ENCODE data around the gene SYT15.

The SYT15 gene

GRCh38 chr10:46545861-46546590 is 32.9 kb upstream of the SYT15 start:
- no peak for DNase-seq

GRCh38 chr10:46546591-46547540 is 32.1 kb upstream of the SYT15 start:
- no peak for DNase-seq

GRCh38 chr10:46547541-46548497 is 31.1 kb upstream of the SYT15 start:
- no peak for DNase-seq

GRCh38 chr10:46548498-46549090 is 30.3 kb upstream of the SYT15 start:
- no peak for DNase-seq

- DNase-seq: no peak
Observed at GRCh38 chr10:46549171-46550075, 29.5 kb upstream of the SYT15 start.

DNA sequence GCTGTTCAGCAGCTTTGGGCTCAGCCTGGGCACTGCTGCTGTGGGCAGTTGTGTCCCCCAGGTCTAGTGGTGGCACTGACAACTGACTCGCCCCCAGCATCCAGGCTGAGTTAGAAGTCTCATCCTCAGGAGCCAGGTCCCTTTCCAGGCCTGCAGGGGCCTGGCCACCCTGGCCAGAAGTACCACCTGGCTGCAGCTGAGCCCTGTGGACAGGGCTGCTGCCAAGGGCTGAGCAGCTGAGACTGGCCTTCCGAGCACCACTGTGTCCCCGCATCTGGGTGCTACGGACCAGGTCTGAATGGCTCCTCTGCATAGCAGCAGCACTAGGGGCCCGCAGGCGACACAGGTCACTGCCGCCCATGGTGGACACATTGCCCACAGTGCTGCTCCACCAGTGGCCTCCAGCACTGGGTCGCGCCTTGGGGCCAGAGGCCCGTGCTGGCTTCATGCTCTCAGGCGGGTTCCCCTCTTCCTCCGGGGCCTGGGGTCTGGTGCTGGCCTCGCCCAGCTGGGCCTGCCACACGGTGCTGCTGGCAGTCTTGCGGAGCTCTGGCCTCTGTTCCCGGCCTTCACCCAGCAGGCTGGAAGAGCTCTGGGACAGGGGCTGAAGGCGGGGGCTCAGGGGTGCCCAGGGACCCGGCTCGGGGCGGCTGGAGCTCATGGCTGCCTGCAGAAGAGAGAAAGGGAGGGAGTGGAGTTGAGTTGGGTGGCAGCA is 28.7 kb upstream of the SYT15 start:
- DNase-seq: no peak

- no peak for DNase-seq
Observed at GRCh38 chr10:46550795-46551700, 27.9 kb upstream of the SYT15 start.

DNA sequence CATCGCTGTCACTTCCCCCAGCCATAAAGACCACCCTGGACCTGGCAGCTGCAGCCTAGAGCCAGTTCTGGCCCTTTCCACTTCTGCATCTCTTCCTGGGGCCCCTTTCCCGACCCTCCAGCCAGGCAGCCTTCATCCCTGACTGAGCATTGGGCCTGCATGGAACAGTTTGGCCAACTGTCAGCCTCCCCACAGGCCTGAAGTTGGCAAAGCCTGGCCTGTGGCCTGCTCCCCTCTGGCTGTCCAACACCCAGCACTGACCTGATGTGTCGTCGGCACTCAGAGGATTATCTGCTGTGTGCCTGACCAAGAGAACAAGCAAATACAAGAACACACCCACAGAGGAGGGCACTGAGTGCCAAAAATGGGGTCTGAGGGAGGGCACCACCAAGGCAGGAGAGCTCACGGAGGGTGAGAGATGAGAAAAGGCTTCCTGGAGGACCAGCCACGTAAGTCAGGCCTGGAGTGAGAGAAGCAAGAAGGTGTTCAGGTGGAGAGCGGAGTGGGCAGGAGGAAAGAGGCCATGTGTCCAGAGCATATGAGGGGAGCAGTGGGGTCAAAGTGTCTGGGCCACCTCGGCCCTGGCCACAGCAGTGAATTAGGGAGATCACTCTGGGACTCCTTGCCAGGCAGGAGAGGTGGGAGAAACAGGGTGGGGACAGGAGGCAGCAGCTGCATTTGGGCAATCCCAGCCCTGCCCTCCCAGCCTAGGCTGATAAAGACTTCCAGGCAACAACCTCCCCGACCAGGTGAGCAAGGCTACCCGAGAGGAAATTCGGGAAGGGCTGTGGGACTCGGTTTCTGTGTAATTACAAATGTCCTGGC is 27.0 kb upstream of the SYT15 start:
- no peak for DNase-seq

DNA sequence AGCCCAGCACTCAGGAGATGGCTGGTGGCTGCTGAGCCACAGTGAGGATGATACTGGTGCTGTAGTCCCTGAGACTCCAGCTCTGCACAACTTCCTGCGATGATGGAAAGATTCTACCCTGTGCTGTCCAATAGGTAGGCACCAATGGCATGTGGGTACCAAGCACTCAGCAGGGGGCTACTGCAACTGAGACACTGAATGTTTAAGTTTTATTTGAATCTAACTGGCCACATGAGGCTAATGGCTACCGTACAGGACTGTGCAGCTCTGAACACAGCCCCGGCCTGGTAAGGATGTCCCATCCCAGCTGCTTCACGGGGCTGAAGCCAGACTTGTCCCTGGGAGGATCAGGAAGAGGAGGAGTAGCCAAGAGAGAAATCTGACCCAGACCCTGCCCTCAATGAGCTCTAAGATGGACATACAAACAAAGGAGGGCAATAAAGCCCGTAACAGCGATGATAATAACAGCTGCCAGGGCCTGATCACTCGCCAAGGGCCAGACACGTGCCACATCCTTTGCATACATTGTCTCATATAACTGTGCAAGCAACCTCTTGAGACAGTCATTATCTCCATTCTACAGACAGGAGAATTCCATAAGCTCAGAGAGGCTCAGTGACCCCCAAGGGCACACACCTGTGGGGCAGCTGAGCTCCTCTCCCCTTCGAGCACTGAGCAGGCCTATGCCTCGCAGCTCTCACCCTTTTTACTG is 26.2 kb upstream of the SYT15 start:
- DNase-seq: no peak

DNA sequence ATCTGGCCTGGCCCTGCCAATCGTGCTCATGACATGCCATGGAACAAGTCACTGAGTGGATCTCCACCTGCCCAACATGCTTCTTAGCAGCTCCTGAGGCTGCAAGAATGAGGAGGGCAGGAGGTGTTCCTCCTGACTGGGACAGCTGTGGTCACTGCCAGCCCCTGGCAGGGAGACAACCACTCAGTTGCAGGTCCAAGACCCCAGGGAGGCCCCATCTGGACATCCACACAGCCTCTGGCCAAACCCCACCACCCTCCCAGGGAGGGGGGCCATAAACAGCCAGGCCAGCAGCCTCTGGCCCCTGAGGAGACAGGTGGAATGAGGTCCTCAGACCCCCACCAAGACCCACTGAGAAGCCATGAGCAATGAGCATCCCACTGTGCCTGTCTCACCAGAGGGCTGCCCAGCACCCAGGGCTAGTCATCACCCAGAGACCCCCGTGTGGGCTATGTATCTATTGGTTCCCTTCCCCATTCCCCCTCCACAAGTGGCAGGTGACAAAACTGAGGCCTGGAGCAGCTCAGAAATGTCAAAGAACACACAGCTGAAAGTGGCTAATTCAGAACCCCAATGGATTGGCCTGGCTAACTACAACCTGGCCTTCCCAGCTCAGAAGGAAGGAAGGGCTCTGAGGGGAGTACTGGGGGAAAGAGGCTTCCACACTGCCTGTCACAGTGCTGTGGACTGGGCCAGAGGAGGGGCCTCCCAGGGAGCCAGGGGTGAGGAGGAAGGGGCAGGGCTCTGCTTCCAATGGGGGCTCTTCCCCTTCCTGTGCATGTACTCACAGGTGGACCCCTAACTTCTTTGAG is 25.5 kb upstream of the SYT15 start:
- DNase-seq: no peak

- no peak for DNase-seq
Observed at GRCh38 chr10:46554166-46554781, 24.7 kb upstream of the SYT15 start.

GRCh38 chr10:46555366-46555712 is 23.6 kb upstream of the SYT15 start:
- no peak for DNase-seq

DNA sequence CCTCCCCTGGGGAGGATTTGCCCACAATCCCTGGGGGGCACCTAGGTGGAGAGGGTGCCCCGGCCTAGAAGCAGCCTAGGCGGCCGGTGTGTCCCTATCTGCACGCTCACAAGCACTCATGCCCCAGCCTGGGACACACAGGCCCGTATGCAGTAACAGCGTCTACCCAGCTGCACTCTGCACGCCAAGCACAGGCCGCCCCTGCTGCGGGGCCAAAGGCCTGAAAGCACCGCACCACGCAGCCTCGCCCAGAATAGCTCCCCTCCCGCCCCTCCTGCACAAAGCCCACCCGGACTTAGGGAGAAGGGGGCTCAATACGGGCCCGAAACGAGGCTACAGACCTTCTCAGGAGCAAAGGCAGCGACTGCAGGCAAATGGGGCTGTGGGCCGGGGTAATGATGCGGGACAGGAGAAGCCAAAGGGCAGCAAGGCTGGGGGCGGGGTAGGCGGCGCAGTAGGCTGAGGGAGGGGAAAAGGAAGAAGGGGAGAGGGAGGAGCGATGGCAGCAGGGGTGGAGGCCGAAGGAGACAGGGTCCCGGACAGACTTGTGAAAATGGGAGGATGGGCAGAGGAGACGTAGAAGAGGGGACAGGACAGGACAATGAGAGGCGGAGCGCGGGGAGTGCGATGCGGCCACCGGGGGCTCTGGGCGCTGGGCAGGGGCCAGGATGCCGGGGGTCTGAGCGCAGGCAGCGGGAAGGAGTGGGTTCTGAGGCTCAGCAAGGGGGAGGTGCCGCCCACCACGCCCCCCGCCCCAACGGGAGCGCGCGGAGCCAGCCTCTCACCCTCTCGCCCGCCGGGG is 23.0 kb upstream of the SYT15 start:
- DNase-seq: no peak

DNA sequence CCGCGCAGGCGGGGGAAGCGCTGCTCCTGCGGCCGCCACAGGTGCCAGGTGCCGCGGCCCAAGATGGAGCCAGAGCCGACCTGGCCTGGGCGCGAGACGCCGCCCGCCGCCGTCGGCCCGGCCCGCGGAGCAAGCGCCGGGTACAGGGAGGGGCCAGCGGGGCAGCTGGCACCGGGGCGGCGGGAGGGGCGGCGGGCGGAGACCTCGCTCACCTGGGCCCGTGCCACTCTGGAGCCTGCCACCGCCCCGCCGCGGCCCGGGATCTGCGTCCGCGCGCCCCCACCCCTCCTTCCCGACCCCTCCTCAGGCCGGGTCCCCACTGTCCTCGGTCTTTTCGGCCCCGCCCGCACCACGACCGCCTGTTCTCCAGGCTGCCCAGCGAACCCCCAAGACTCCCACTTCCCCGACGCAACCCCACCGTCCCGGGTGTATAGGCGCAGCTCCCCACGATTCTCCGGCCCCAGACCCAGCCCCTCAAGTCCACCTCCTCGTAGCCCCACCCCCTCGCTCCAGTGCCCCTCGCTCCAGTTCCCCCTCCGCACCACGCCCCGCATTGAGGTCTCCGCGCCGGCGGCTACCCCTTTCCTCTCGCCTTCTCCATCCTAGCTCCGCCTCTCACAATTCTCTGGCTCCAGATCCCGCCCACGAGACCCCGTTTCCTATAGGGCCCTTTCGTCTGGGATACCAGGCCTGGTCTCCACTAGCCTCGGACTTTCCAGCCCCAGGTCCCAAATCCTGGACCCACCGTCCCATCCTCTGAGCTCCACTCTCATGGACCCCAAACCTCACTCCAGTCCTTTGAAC is 22.2 kb upstream of the SYT15 start, which contains the start of gene GPRIN2:
GPRIN2 (minus strand) TSS at position 144 of the 804 bp plus-strand sequence. CDS start 5,922 bp downstream, outside the sequence.
- no peak for DNase-seq
